ENCODE results near the gene FUT9. TPM values are rescaled to one million over a fixed set of nuclear protein-coding genes. Genes with fewer than 3 reads are reported as not detected.

The FUT9 gene
- polyA plus RNA-seq, 3 donors, result not detected

DNA sequence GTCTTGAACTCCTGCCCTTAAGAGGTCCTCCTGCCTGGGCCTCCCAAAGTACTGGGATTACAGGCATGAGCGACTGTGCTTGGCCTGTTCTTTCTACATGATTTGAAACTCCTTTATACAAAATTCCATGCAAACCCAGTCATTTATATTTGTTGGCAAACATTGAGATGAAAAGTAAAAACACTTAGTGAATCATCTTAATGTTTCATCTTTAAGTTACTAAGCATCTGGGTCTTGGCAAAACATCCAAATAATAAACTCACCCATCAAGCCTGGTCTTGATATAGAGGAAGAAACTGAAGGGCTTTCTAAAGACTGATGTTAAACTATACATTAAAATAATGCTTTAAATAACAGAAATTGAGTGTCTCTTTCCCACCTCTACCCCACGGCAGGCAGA, 95.1 kb downstream of the FUT9 start:
- Mint-ChIP-seq H3K27me3 (ENCODE audit: low read depth in 3 of 3) (peaks cover 0 to 2% (median 0%) of the 10 kb centered on the region in 3 donors), H3K36me3 (no peaks in the 10 kb centered on the region), H3K4me3 (no peak overlapping the region), H3K27ac (no peak overlapping the region), H3K9me3 (peaks cover 0 to 2% (median 0%) of the 10 kb centered on the region in 7 donors), H3K4me1 (no peaks in the 10 kb centered on the region)
- Histone ChIP-seq H3K4me3 (replicated peaks in 1 of 3; ENCODE audit: low read depth in 2 of 3, low read length in 3 of 3) (no peak overlapping the region), H3K9me3 (replicated peaks in 1 of 2; ENCODE audit: control insufficient read depth in 1 of 2, insufficient read depth in 1 of 2, low read length in 2 of 2) (no peaks in the 10 kb centered on the region), H3K27ac (ENCODE audit: low read depth in 1 of 2, low read length in 2 of 2) (no peak overlapping the region), H4K20me1 (ENCODE audit: insufficient read depth, low read length) (no peaks in the 10 kb centered on the region), H3K9ac (ENCODE audit: insufficient read depth, low read length, poor library complexity, severe bottlenecking) (no peak overlapping the region), H3K27me3 (ENCODE audit: control insufficient read depth in 2 of 2, insufficient read depth in 2 of 2, low read length in 2 of 2) (no peaks in the 10 kb centered on the region), H3K36me3 (replicated peaks in 1 of 2; ENCODE audit: control insufficient read depth in 1 of 2, insufficient read depth in 2 of 2, low read length in 2 of 2) (no peaks in the 10 kb centered on the region), H3K4me1 (ENCODE audit: control insufficient read depth in 1 of 2, insufficient read depth in 2 of 2, low read length in 2 of 2) (no peaks in the 10 kb centered on the region), H3K79me2 (ENCODE audit: insufficient read depth, low read length) (no peaks in the 10 kb centered on the region), H2AFZ (ENCODE audit: insufficient read depth, low read depth, low read length, poor library complexity, severe bottlenecking) (no peak overlapping the region), H3K4me2 (replicated peaks; ENCODE audit: extremely low read depth, low read length, poor library complexity, severe bottlenecking) (no peak overlapping the region)
- no peak for DNase-seq
- WGBS (ENCODE audit: insufficient coverage), result no CpG with 5 or more reads among the region's 2 CpGs
- TF ChIP-seq CTCF (IDR thresholded peaks at IDR 0.05), result no peak
- intact Hi-C loops (cut with micrococcal nuclease), result no loop called here

- H3K4me3 ChIP-seq (replicated peaks in 1 of 3; ENCODE audit: low read depth in 2 of 3, low read length in 3 of 3), result no peak overlapping the region
- no peak for DNase-seq
- no peaks in the 10 kb centered on the region for H3K79me2 ChIP-seq (ENCODE audit: insufficient read depth, low read length)
- Mint-ChIP-seq H3K9me3 (peaks cover 0 to 5% (median 0%) of the 10 kb centered on the region in 7 donors), H3K27me3 (ENCODE audit: low read depth in 3 of 3) (no peaks in the 10 kb centered on the region), H3K4me3 (no peak overlapping the region), H3K27ac (no peak overlapping the region), H3K36me3 (no peaks in the 10 kb centered on the region), H3K4me1 (no peaks in the 10 kb centered on the region)
- H3K27me3 ChIP-seq (ENCODE audit: control insufficient read depth in 2 of 2, insufficient read depth in 2 of 2, low read length in 2 of 2), result no peaks in the 10 kb centered on the region
- no peaks in the 10 kb centered on the region for H4K20me1 ChIP-seq (ENCODE audit: insufficient read depth, low read length)
- no peak overlapping the region for H3K27ac ChIP-seq (ENCODE audit: low read depth in 1 of 2, low read length in 2 of 2)
- H3K9ac ChIP-seq (ENCODE audit: insufficient read depth, low read length, poor library complexity, severe bottlenecking), result no peak overlapping the region
- TF ChIP-seq CTCF (IDR thresholded peaks at IDR 0.05), result no peak
- H3K9me3 ChIP-seq (replicated peaks in 1 of 2; ENCODE audit: control insufficient read depth in 1 of 2, insufficient read depth in 1 of 2, low read length in 2 of 2), result no peaks in the 10 kb centered on the region
- no peaks in the 10 kb centered on the region for H3K4me1 ChIP-seq (ENCODE audit: control insufficient read depth in 1 of 2, insufficient read depth in 2 of 2, low read length in 2 of 2)
- no peak overlapping the region for H2AFZ ChIP-seq (ENCODE audit: insufficient read depth, low read depth, low read length, poor library complexity, severe bottlenecking)
- H3K4me2 ChIP-seq (replicated peaks; ENCODE audit: extremely low read depth, low read length, poor library complexity, severe bottlenecking), result no peak overlapping the region
- H3K36me3 ChIP-seq (replicated peaks in 1 of 2; ENCODE audit: control insufficient read depth in 1 of 2, insufficient read depth in 2 of 2, low read length in 2 of 2), result no peaks in the 10 kb centered on the region
- intact Hi-C loops (cut with micrococcal nuclease), result no loop called here
- no CpG with 5 or more reads among the region's 1 CpG for WGBS (ENCODE audit: insufficient coverage)
Observed at GRCh38 chr6:96116674-96117073, 100.9 kb downstream of the FUT9 start.

All from CD14-positive monocyte (primary cell).